ENCODE results near the gene DCK.
"Not testable (repeated sequence)": the region's sequence is repeated elsewhere in the genome, so short reads cannot be mapped to it uniquely, and the experiment has no call there.

Gene DCK

DNA sequence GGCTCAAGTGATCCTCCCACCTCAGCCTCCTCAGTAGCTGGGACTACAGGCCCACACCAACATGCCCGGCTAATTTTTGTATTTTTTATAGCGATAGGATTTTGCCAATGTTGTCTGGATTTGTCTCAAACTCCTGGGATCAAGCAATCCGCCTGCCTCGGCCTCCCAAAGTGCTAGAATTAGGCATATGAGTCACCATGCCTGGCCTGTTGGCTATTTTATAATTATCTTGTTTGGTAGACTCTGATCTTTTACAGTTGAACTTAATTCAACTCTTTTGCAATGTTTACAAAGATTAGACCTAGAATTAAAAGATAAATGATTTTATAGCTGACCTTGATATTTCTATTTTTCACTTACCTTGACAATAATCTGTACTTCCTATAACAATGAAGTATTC is 18.0 kb downstream of the DCK start:
- no peak overlapping the region for H3K27ac ChIP-seq
- H4K20me1 ChIP-seq = peaks cover 48% of the 10 kb centered on the region
- no peak for TF ChIP-seq Cebpa-rat (IDR thresholded peaks at IDR 0.05)
- H3K4me3 ChIP-seq = no peak overlapping the region
- no peaks in the 10 kb centered on the region for H3K27me3 ChIP-seq
- H3K4me2 ChIP-seq = no peak overlapping the region
- H3K36me3 ChIP-seq = peaks cover 41% of the 10 kb centered on the region
- H3K4me1 ChIP-seq = peaks cover 2% of the 10 kb centered on the region; the same call in 1 of the 2 replicates
- H3K9me3 ChIP-seq = peaks cover 20% of the 10 kb centered on the region
- no peak overlapping the region for H3K9ac ChIP-seq

DNA sequence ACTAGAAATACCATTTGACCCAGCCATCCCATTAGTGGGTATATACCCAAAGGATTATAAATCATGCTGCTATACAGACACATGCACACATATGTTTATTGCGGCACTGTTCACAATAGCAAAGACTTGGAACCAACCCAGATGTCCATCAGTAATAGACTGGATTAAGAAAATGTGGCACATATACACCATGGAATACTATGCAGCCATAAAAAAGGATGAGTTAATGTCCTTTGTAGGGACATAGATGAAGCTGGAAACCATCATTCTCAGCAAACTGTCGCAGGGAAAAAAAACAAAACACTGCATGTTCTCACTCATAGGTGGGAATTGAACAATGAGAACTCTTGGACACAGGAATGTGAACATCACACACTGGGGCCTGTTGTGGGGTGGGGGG is 23.9 kb downstream of the DCK start:
- not testable (repeated sequence) for H3K4me3 ChIP-seq, H3K9me3 ChIP-seq, H3K9ac ChIP-seq, H3K4me2 ChIP-seq, H3K27ac ChIP-seq, H3K27me3 ChIP-seq, H3K4me1 ChIP-seq
- H4K20me1 ChIP-seq = peaks cover 44% of the 10 kb centered on the region
- H3K36me3 ChIP-seq = peaks cover 37% of the 10 kb centered on the region

- Histone ChIP-seq H3K9me3 (no peaks in the 10 kb centered on the region), H3K9ac (no peak overlapping the region), H4K20me1 (peaks cover 68% of the 10 kb centered on the region), H3K27ac (no peak overlapping the region), H3K4me3 (no peak overlapping the region), H3K4me2 (no peak overlapping the region), H3K27me3 (no peaks in the 10 kb centered on the region), H3K4me1 (no peaks in the 10 kb centered on the region), H3K36me3 (peaks cover 61% of the 10 kb centered on the region)
- no peak for TF ChIP-seq Cebpa-rat (IDR thresholded peaks at IDR 0.05)
These were observed 27.2 kb downstream of the DCK start for GRCh38 chr4:71020611-71021010.

- no peak for TF ChIP-seq Cebpa-rat (IDR thresholded peaks at IDR 0.05)
These were observed 32.2 kb downstream of the DCK start for GRCh38 chr4:71025654-71026053.

DNA sequence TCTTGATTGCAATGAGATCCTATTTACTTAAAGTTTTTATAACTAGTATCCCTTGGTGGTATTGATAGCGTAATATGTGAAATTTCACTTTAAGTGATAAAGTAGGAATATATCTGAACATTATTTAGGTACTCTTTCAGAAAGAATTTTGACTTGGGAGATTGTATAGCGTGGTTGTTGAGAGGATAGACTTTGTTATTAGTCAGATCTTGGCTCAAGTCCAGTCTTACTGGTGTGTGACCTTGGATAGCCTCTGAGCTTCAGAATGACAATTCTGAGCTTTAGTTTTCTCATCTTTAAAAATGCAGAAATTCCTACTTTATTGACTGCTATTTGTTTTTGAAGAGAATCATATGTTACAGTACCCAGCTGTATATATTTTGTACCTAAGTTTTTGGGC is 32.6 kb downstream of the DCK start:
- H3K4me2 ChIP-seq = no peak overlapping the region

More at GRCh38 chr4:71025654-71026053, 32.2 kb downstream of the DCK start:
- H3K4me1 ChIP-seq = no peaks in the 10 kb centered on the region
- H3K9me3 ChIP-seq = no peaks in the 10 kb centered on the region
- no peak overlapping the region for H3K4me2 ChIP-seq
- peaks cover 43% of the 10 kb centered on the region for H4K20me1 ChIP-seq
- no peaks in the 10 kb centered on the region for H3K27me3 ChIP-seq
- H3K36me3 ChIP-seq = peaks cover 84% of the 10 kb centered on the region
- no peak overlapping the region for H3K27ac ChIP-seq
- H3K4me3 ChIP-seq = no peak overlapping the region
- no peak overlapping the region for H3K9ac ChIP-seq

DNA sequence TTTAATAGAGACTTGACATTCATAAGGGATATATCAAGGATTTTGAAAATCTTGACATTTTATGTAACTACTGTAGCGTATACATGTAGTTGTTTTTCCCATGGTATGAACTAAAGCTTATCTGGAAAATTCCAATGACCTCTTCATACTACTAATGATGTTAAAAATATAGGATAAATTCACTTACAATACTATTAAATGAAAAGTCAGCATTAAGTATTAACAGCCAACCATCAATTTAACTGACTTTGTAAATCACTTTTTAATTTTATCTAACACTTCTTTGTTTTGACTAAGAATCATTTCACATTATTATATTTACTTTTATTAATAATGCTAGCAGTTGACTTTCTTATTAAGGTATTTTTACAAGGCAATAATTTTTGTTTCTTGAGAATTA is 34.2 kb downstream of the DCK start:
- H4K20me1 ChIP-seq = peaks cover 23% of the 10 kb centered on the region

More for the DNA sequence above, 32.6 kb downstream of the DCK start:
- Histone ChIP-seq H3K4me3 (no peak overlapping the region), H3K27me3 (no peaks in the 10 kb centered on the region), H3K27ac (no peak overlapping the region), H3K36me3 (peaks cover 85% of the 10 kb centered on the region), H3K9ac (no peak overlapping the region), H4K20me1 (peaks cover 39% of the 10 kb centered on the region), H3K4me1 (no peaks in the 10 kb centered on the region), H3K9me3 (no peaks in the 10 kb centered on the region)
- no peak for TF ChIP-seq Cebpa-rat (IDR thresholded peaks at IDR 0.05)

GRCh38 chr4:71029504-71029903 is 36.1 kb downstream of the DCK start:
- no peaks in the 10 kb centered on the region for H3K9me3 ChIP-seq
- no peak overlapping the region for H3K9ac ChIP-seq
- TF ChIP-seq Cebpa-rat (IDR thresholded peaks at IDR 0.05) = no peak
- peaks cover 9% of the 10 kb centered on the region; the same call in 1 of the 2 replicates for H4K20me1 ChIP-seq
- H3K36me3 ChIP-seq = peaks cover 86% of the 10 kb centered on the region
- no peak overlapping the region for H3K27ac ChIP-seq
- no peaks in the 10 kb centered on the region for H3K27me3 ChIP-seq
- no peak overlapping the region for H3K4me2 ChIP-seq
- no peaks in the 10 kb centered on the region for H3K4me1 ChIP-seq
- H3K4me3 ChIP-seq = no peak overlapping the region

More for the DNA sequence above, 34.2 kb downstream of the DCK start:
- H3K4me1 ChIP-seq = no peaks in the 10 kb centered on the region
- no peak overlapping the region for H3K4me2 ChIP-seq
- no peaks in the 10 kb centered on the region for H3K9me3 ChIP-seq
- no peak overlapping the region for H3K4me3 ChIP-seq
- H3K27me3 ChIP-seq = no peaks in the 10 kb centered on the region
- no peak overlapping the region for H3K27ac ChIP-seq
- no peak for TF ChIP-seq Cebpa-rat (IDR thresholded peaks at IDR 0.05)
- no peak overlapping the region for H3K9ac ChIP-seq
- peaks cover 85% of the 10 kb centered on the region for H3K36me3 ChIP-seq

DNA sequence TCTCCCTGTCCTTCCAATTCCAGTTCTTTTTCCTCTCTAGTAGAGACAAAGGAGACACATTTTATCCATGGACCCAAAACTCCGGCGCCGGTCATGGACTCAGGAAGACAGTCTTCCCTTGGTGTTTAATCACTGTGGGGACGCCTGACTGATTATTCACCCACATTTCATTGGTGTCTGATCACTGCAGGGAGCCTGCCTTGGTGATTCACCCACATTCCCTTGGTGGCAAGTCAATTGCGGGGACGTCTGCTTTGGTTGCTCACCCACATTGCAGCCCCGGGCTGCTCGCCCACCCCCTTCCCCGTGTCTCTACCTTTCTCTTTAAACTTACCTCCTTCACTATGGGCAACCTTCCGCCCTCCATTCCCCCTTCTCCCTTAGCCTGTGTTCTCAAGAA is 38.7 kb downstream of the DCK start:
- H4K20me1 ChIP-seq, H3K27me3 ChIP-seq, H3K4me1 ChIP-seq, H3K27ac ChIP-seq, H3K9me3 ChIP-seq, H3K9ac ChIP-seq, H3K4me2 ChIP-seq, H3K4me3 ChIP-seq: not testable (repeated sequence)
- H3K36me3 ChIP-seq = peaks cover 89% of the 10 kb centered on the region

GRCh38 chr4:71045256-71045655 is 51.8 kb downstream of the DCK start:
- H4K20me1 ChIP-seq = no peaks in the 10 kb centered on the region
- no peaks in the 10 kb centered on the region for H3K27me3 ChIP-seq
- no peak overlapping the region for H3K4me3 ChIP-seq
- no peak overlapping the region for H3K9ac ChIP-seq
- no peak for TF ChIP-seq Cebpa-rat (IDR thresholded peaks at IDR 0.05)
- H3K9me3 ChIP-seq = peaks cover 9% of the 10 kb centered on the region
- H3K4me1 ChIP-seq = no peaks in the 10 kb centered on the region
- H3K4me2 ChIP-seq = no peak overlapping the region
- H3K27ac ChIP-seq = no peak overlapping the region
- peaks cover 37% of the 10 kb centered on the region for H3K36me3 ChIP-seq

DNA sequence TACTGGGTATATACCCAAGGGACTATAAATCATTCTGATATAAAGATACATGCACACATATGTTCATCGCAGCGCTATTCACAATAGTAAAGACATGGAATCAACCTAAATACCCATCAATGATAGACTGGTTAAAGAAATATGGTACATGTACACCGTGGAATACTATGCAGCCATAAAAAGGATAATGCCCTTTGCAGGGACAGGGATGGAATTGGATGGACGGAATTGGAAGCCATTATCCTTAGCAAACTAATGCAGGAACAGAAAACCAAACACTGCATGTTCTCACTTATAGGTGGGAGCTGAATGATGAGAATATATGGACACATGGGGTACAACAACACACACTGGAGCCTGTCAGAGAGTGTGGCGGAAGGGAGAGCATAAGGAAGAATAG is 55.9 kb downstream of the DCK start:
- Histone ChIP-seq H3K9me3 (no peaks in the 10 kb centered on the region), H3K27me3 (no peaks in the 10 kb centered on the region), H3K4me3 (no peak overlapping the region), H4K20me1 (no peaks in the 10 kb centered on the region), H3K4me1 (no peaks in the 10 kb centered on the region), H3K9ac (no peak overlapping the region), H3K27ac (no peak overlapping the region), H3K4me2 (no peak overlapping the region), H3K36me3 (peaks cover under 1% of the 10 kb centered on the region; the same call in 1 of the 2 replicates)
- TF ChIP-seq Cebpa-rat (IDR thresholded peaks at IDR 0.05) = no peak

- Histone ChIP-seq H3K27me3 (no peaks in the 10 kb centered on the region), H3K4me2 (no peak overlapping the region), H3K27ac (no peak overlapping the region), H3K4me3 (no peak overlapping the region), H4K20me1 (no peaks in the 10 kb centered on the region), H3K36me3 (no peaks in the 10 kb centered on the region), H3K9me3 (no peaks in the 10 kb centered on the region), H3K9ac (no peak overlapping the region), H3K4me1 (no peaks in the 10 kb centered on the region)
- TF ChIP-seq Cebpa-rat (IDR thresholded peaks at IDR 0.05) = no peak
These were observed 57.4 kb downstream of the DCK start for GRCh38 chr4:71050809-71051208.

All from BLaER1 (cell line).